ENCODE data around the gene CRISPLD2. TPM values are rescaled to one million over a fixed set of nuclear protein-coding genes. Genes with fewer than 3 reads are reported as not detected.
"Not testable (repeated sequence)": the region's sequence is repeated elsewhere in the genome, so short reads cannot be mapped to it uniquely, and the experiment has no call there.

Gene CRISPLD2
- total RNA-seq, 3 donors from 2014 or later (not counting 1 experiment from before 2014, with no cell fraction given) = 0.86 to 6.3 TPM; not detected in 1

DNA sequence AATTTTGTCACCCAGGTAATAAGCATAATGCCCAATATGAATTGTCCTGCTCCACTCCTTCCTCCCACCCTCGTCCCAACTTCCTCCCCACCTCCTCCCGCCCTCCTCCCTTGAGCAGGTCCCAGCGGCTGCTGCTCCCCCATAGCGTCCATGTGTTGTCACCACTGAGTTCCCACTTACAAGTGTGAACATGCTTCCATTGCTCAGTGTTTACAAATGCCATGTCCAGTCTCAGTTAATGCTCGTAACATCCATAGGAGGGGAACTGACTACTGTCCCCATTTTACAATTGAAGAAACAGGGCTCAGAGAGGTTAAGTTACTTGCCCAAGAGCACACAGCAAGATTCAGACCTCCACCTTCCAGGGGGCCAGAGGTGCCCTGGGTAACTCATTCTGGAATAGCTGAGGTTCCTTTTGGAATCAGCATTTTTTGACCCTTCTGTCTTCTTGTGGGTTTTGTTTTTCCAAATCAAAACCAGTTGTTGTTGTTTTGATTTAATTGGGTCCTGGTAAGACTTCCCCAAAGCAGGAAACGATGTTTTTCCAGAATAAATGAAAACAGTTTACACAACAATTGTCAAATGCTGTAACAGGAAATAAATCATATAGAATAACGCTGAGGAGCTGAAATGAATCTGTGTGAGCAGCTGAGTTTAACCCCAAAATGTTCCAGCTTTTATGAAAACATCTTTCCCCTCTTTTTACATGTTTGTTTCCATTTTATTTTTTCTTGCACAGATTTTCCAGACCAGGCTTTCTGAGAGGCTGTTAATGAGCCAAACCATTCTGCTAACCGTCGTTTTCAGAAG is 117.6 kb downstream of the CRISPLD2 start:
- DNase-seq (no peak), ATAC-seq (no peak)
- intact Hi-C loops (cut with micrococcal nuclease) = no loop called here
- Histone ChIP-seq H3K4me1 (ENCODE audit: control insufficient read depth, insufficient read depth, low read length) (no peaks in the 10 kb centered on the region), H3K27me3 (ENCODE audit: control insufficient read depth, insufficient read depth, low read length) (no peaks in the 10 kb centered on the region), H3K9me3 (ENCODE audit: control insufficient read depth, insufficient read depth, low read length) (no peaks in the 10 kb centered on the region), H3K27ac (ENCODE audit: low read length) (no peak overlapping the region), H3K36me3 (ENCODE audit: control insufficient read depth, insufficient read depth, low read length) (no peaks in the 10 kb centered on the region), H3K4me3 (ENCODE audit: low read length) (no peak overlapping the region)
- H3K4me3 Mint-ChIP-seq = no peak overlapping the region
- H3K36me3 Mint-ChIP-seq = no peaks in the 10 kb centered on the region
- H3K9me3 Mint-ChIP-seq = no peaks in the 10 kb centered on the region
- WGBS (ENCODE audit: insufficient coverage) = 67% methylated on average over 8 of the region's 9 CpGs
- no peak overlapping the region for H3K27ac Mint-ChIP-seq
- no peaks in the 10 kb centered on the region for H3K4me1 Mint-ChIP-seq
- H3K27me3 Mint-ChIP-seq (ENCODE audit: low read depth in 2 of 2) = peaks cover 0 to 5% of the 10 kb centered on the region in 2 donors
- TF ChIP-seq, protein P1, sequence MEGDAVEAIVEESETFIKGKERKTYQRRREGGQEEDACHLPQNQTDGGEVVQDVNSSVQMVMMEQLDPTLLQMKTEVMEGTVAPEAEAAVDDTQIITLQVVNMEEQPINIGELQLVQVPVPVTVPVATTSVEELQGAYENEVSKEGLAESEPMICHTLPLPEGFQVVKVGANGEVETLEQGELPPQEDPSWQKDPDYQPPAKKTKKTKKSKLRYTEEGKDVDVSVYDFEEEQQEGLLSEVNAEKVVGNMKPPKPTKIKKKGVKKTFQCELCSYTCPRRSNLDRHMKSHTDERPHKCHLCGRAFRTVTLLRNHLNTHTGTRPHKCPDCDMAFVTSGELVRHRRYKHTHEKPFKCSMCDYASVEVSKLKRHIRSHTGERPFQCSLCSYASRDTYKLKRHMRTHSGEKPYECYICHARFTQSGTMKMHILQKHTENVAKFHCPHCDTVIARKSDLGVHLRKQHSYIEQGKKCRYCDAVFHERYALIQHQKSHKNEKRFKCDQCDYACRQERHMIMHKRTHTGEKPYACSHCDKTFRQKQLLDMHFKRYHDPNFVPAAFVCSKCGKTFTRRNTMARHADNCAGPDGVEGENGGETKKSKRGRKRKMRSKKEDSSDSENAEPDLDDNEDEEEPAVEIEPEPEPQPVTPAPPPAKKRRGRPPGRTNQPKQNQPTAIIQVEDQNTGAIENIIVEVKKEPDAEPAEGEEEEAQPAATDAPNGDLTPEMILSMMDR (IDR thresholded peaks at IDR 0.05) = no peak

DNA sequence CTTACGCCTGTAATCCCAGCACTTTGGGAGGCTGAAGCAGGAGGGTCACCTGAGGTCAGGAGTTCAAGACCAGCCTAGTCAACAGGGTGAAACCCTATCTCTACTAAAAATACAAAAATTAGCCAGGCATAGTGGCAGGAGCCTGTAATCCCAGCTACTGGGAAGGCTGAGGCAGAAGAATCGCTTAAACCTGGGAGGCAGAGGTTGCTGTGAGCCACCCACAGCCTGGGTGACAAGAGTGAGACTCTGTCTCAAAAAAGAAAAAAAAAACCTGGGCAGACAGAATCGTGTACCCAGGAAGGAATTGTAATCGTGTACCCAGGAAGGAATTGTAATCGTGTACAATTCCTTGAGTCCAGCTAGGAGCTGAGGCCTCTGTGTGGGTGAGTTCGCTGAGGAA is 118.8 kb downstream of the CRISPLD2 start:
- H3K4me1 Mint-ChIP-seq; H3K9me3 Mint-ChIP-seq; H3K9me3 ChIP-seq (ENCODE audit: control insufficient read depth, insufficient read depth, low read length); H3K27ac Mint-ChIP-seq; H3K27me3 Mint-ChIP-seq (ENCODE audit: low read depth in 2 of 2); H3K36me3 Mint-ChIP-seq; H3K4me1 ChIP-seq (ENCODE audit: control insufficient read depth, insufficient read depth, low read length); H3K4me3 ChIP-seq (ENCODE audit: low read length); ATAC-seq; H3K27me3 ChIP-seq (ENCODE audit: control insufficient read depth, insufficient read depth, low read length); H3K36me3 ChIP-seq (ENCODE audit: control insufficient read depth, insufficient read depth, low read length); H3K4me3 Mint-ChIP-seq; H3K27ac ChIP-seq (ENCODE audit: low read length); intact Hi-C loops (cut with micrococcal nuclease); DNase-seq: not testable (repeated sequence)
- 72% methylated on average over 6 of the region's 6 CpGs for WGBS (ENCODE audit: insufficient coverage)

DNA sequence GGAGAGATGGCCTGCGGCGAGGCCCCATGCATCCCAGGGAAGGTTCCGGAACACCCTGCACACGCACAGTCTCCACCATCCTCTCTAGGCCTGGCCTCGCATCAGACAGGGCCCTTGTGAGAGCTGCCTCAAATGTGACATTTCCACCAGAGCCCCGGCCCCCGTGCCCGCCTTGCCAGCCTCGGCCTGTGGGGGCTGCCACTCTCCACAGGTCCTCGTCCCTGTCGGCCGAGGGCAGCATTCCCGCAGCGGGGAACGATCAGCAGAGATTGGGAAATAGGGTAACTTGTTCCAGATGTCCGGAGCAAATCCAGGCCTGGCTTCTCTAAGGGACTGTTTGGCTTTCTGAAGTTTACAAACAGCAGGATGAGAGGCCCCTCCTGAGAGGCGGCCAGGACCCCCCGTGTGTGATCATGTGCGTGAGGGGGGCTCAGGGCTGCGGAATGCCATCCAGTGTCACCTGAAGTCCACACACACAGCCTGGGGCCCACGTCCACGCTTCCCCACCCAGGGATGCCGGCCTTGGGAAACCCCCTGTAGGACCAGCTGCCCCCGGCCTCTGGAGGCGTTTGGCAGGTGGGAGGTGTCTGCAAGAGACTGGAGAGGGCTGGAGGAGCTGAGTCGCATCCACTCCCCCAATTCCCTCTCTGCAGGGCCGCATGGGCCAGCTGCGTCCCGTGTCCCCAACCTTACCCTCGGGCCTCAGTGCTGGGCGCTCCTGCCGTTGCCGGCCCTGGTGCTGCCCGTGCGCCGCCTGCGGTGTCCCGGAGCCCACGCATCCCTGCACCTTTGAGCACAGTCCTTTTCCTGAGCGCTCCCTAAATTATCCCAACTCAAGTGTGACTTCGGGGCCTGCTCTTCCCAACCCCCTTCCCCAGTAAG is 121.1 kb downstream of the CRISPLD2 start:
- Mint-ChIP-seq H3K9me3 (no peaks in the 10 kb centered on the region), H3K27me3 (ENCODE audit: low read depth in 2 of 2) (peaks cover 12 to 14% of the 10 kb centered on the region in 2 donors), H3K36me3 (no peaks in the 10 kb centered on the region), H3K4me3 (no peak overlapping the region), H3K4me1 (no peaks in the 10 kb centered on the region), H3K27ac (no peak overlapping the region)
- intact Hi-C loops (cut with micrococcal nuclease) = no loop called here
- Histone ChIP-seq H3K36me3 (ENCODE audit: control insufficient read depth, insufficient read depth, low read length) (no peaks in the 10 kb centered on the region), H3K4me1 (ENCODE audit: control insufficient read depth, insufficient read depth, low read length) (no peaks in the 10 kb centered on the region), H3K4me3 (ENCODE audit: low read length) (no peak overlapping the region), H3K27me3 (ENCODE audit: control insufficient read depth, insufficient read depth, low read length) (no peaks in the 10 kb centered on the region), H3K9me3 (ENCODE audit: control insufficient read depth, insufficient read depth, low read length) (no peaks in the 10 kb centered on the region), H3K27ac (ENCODE audit: low read length) (no peak overlapping the region)
- TF ChIP-seq, protein P1 (IDR thresholded peaks at IDR 0.05) = no peak
- WGBS (ENCODE audit: insufficient coverage) = 88% methylated on average over 40 of the region's 41 CpGs
- DNase-seq = no peak
- no peak for ATAC-seq

DNA sequence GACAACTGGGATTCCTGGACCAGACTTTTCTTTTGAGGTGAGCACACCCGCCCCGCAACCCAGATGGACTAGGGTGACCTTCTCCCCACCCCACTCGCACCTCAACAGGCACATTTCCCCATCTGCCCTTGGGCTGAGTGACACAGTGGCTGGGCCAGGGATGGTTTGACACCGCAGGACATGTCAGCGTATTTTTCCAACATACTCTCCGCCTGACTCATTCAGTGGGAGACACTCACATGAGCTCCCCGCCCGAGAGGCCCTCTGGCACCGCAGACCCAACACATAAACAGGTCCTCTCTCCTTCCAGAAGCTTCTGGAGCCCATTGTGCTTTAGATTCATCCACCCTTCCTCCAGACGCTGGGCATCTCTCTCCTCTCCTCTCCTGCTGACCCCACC is 122.1 kb downstream of the CRISPLD2 start:
- intact Hi-C loops (cut with micrococcal nuclease) = no loop called here
- H3K9me3 Mint-ChIP-seq = no peaks in the 10 kb centered on the region
- TF ChIP-seq, protein P1 (IDR thresholded peaks at IDR 0.05) = no peak
- H3K9me3 ChIP-seq (ENCODE audit: control insufficient read depth, insufficient read depth, low read length) = no peaks in the 10 kb centered on the region
- 91% methylated on average over 10 of the region's 10 CpGs for WGBS (ENCODE audit: insufficient coverage)
- no peaks in the 10 kb centered on the region for H3K4me1 Mint-ChIP-seq
- no peaks in the 10 kb centered on the region for H3K36me3 ChIP-seq (ENCODE audit: control insufficient read depth, insufficient read depth, low read length)
- no peak overlapping the region for H3K4me3 Mint-ChIP-seq
- H3K4me3 ChIP-seq (ENCODE audit: low read length) = no peak overlapping the region
- H3K27me3 ChIP-seq (ENCODE audit: control insufficient read depth, insufficient read depth, low read length) = no peaks in the 10 kb centered on the region
- no peaks in the 10 kb centered on the region for H3K36me3 Mint-ChIP-seq
- H3K4me1 ChIP-seq (ENCODE audit: control insufficient read depth, insufficient read depth, low read length) = no peaks in the 10 kb centered on the region
- ATAC-seq (no peak), DNase-seq (no peak)
- no peak overlapping the region for H3K27ac Mint-ChIP-seq
- H3K27me3 Mint-ChIP-seq (ENCODE audit: low read depth in 2 of 2) = peaks cover 12 to 14% of the 10 kb centered on the region in 2 donors
- H3K27ac ChIP-seq (ENCODE audit: low read length) = no peak overlapping the region

Measured in natural killer cell (primary cell).